Lower leg skin (tissue), 3 donors: ENCODE data around the gene HHIPL1.

ENCODE experiments used
- CTCF ChIP-seq, 3 donors: fragments of 450-650 bp; IDR thresholded peaks; one replicate each; pipeline ENCODE4 v1.5.1; 2016; ENCODE audit warnings: antibody characterized with exemption in 3 of 3, mild to moderate bottlenecking in 3 of 3, moderate library complexity in 2 of 3
- POLR2A ChIP-seq, 2 donors: fragments of 450-650 bp; IDR thresholded peaks; one replicate each; pipeline ENCODE4 v1.6.1; 2016 to 2017; ENCODE audit warnings: antibody characterized with exemption in 2 of 2, mild to moderate bottlenecking in 1 of 2, moderate library complexity in 1 of 2

GRCh38 chr14:99679996-99680395, 35.1 kb downstream of the HHIPL1 start:
- TF ChIP-seq CTCF (IDR thresholded peaks at IDR 0.05) (no peak), POLR2A (IDR thresholded peaks at IDR 0.05) (no peak)
